NCI-H82 treated with DMSO at 0.1 percent for 48 hours (cell line): ENCODE measurements around the gene SPATS2.
"Not testable (repeated sequence)": the region's sequence is repeated elsewhere in the genome, so short reads cannot be mapped to it uniquely, and the experiment has no call there.

Experiments
- DNase-seq: peaks from one replicate; lab custom pipeline; 2025; ENCODE audit not compliant: unreplicated experiment; lab: John Stamatoyannopoulos, UW

Gene SPATS2

DNA sequence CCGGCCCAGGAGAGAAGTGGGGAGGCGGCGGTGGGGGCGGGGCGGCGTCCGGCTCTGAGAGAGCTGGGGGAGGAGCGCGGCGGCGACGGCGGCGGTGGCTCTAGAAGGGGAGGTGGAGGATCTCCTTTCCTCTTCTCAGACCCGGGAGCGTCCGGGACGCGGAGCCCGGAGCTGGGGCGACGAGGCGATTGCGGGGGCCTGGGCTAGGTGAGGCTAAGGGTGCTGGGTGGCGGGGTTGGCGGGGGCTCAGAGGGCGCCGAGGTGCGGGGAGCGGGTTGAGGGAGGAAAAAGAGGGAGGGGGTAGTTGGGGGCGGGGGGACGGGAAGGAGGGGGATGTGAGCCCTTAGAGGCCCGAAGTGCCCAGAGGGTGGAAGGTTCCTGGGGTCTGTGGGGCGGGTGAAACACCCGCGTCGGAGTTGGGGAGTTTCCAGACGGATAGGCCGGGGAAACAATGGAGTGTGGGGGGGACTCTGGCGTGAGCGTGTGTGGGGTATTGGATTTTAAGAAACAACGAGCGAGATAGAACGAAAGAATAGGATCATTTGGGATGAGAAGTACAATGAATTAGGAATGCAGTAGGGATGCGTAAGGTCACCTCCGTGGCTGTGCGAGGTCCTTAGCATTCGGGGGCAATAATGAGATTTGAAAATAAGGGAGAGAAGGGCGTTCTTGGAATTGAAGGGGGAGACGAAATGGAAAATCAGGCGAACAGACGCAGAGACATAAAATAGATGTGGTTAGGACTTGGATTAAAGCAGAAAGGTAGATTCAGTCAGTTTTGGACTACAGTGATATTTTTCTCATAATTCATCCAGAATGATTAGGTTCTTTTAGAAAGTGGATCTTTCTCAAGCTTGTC is at the start of gene SPATS2:
SPATS2 (plus strand) TSS at position 82 of the 859 bp plus-strand sequence. CDS start 93,551 bp downstream, outside the sequence.
- DNase-seq: no peak

DNA sequence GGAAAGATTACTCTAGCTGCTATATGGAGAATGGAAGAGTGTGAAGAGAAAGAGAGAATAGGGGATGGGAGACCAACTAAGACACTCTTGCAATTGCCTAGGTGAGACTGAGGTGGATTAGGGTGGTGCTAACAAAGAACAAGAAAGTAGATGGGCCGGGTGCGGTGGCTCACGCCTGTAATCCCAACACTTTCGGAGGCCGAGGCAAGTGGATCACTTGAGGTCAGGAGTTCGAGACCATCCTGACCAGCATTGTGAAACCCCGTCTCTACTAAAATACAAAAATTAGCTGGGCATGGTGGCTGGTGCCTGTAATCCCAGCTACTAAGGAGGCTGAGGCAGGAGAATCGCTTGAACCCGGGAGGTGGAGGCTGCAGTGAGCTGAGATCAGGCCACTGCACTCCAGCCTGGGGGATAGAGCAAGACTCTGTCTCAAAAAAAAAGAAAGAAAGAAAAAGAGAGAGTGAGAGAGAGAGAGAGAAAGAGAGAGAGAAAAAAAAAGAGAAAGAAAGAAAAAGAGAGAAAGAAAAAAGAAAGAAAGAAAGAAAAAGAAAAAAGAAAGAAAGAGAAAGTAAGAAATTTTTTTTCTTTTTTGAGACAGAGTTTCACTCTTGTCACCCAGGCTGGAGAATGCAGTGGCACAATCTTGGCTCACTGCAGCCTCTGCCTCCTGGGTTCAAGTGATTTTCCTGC is 46.7 kb upstream of the SPATS2 start:
- DNase-seq: not testable (repeated sequence)

DNA sequence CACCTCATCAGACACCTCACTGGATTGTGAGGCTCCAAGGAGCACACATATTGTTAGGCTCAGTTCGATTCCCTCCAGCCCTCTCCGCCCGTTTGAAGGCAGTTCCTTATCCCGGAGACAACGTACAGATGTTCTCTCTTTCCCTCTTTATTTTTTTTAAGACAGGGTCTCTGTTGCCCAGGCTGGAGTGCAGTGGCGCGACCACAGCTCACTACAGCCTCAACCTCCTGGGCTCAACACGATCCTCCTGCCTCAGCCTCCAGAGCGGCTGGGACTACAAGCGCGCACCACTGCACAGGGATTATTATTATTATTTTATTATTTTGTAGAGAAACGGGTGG is 44.9 kb upstream of the SPATS2 start:
- no peak for DNase-seq

DNA sequence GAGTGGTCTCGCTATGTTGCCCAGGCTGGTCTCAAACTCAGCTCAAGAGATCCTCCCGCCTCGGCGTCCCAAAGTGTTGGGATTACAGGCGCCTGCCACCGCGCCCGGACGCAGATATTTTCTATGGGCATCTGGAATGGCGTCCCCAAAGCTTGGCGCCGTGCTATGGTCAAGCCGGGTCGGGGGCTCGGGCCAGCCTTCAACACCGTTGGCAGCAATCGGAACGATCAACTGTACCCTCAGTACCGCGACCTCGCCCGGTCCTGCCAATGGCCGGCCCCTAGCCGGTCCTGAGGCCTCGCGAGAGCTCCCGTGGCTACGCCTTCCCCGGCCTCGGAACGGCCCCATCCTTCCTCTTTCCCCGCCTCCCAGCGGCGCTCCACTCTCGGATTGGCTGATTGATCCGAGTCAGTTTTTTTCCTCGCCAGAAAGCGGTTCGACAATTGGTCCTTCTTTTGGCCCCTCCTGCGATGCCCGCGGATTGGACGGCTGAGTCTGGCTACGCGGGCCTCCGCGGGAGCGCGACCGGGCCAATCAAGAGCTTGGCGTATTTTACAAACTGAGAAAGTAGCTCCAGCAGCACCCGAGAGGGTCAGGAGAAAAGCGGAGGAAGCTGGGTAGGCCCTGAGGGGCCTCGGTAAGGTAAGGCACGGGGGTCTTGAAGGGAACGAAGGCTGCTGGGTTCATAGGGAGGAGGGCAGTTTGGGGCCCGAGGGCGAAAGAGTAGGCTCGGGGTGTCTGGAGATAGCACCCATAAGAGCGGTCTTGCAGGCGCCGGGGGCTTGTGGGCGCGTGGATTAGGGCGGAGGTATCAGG is 44.3 kb upstream of the SPATS2 start, which contains the start of gene TROAP:
TROAP (plus strand) TSS at position 548 of the 816 bp plus-strand sequence. CDS start 354 bp downstream, outside the sequence.
- peak; percentile 97 for DNase-seq

DNA sequence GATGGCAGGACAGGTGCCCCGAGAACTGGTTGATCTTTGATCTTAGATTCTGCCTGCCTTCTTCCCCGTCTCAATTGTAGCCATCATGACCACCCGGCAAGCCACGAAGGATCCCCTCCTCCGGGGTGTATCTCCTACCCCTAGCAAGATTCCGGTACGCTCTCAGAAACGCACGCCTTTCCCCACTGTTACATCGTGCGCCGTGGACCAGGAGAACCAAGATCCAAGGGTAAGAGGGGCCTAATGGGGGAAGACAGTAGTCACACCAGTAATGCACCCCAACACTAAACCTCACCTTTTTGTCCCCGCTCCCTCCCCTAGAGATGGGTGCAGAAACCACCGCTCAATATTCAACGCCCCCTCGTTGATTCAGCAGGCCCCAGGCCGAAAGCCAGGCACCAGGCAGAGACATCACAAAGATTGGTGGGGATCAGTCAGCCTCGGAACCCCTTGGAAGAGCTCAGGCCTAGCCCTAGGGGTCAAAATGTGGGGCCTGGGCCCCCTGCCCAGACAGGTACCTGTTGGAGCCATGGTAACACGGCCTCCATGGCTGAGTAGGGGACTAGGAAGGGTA is 43.7 kb upstream of the SPATS2 start:
- DNase-seq: no peak

DNA sequence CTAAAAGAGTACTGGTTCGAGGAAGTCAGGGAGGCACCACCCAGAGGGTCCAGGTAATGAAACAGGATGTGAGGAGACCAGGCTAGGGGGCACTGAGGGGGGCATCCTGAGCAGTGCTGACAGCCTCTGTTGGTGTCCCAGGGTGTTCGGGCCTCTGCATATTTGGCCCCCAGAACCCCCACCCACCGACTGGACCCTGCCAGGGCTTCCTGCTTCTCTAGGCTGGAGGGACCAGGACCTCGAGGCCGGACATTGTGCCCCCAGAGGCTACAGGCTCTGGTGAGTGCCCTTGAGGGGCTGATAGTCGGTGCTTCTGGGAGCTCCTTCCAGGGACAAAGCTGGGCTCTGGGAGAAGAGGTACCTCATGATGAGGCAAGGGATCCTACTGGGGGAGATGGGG is 41.7 kb upstream of the SPATS2 start:
- DNase-seq: no peak

DNA sequence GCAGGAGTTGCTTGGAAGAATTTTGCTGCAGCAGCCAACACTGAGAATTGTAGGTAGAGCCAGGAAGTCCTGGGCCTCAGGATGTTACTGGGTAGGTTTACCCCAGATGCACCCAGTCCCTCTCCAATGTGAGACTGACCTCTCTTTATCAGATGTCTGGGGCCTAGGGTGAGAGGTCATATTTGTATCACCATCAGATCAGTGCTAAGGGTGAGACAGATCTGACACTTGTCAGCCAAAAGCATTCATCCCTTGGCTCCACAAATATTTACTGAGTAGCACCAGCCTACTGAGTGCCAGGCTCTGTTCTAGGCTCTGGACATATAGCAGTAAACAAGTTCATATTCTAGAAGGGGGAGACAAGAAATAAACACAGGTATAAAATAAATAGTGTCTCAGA is 39.9 kb upstream of the SPATS2 start:
- no peak for DNase-seq

DNA sequence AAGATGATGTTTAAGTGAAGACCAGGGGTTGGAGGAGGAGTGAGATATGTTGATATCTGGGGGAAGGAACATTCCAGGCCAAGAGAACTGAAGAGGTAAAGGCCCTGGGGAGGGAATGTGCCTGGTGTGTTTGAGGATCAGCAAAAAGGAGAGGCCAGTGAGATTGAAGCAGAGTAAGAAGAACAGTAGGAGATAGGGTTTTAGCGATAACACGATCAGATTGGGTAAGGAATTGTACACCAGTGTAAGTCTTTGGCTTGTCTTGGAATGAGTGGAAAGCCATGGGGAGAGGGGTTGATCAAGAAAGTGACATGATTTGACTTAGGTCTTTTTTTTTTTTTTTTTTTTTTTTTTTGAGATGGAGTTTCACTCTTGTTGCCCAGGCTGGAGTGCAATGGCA is 39.4 kb upstream of the SPATS2 start:
- no peak for DNase-seq

DNA sequence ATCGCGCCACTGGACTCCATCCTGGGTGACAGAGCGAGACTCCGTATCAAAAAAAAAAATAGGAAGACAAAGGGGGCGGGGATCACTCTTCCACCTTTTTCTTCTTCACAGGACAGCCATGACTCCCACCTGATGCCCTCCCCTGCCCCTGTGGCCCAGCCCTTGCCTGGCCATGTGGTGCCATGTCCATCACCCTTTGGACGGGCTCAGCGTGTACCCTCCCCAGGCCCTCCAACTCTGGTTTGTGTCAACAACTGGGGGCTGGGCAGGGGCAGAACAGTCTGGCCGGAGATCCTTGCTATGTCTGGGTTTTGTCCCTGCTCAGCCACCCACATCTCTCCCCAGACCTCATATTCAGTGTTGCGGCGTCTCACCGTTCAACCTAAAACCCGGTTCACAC is 38.4 kb upstream of the SPATS2 start:
- DNase-seq: no peak

DNA sequence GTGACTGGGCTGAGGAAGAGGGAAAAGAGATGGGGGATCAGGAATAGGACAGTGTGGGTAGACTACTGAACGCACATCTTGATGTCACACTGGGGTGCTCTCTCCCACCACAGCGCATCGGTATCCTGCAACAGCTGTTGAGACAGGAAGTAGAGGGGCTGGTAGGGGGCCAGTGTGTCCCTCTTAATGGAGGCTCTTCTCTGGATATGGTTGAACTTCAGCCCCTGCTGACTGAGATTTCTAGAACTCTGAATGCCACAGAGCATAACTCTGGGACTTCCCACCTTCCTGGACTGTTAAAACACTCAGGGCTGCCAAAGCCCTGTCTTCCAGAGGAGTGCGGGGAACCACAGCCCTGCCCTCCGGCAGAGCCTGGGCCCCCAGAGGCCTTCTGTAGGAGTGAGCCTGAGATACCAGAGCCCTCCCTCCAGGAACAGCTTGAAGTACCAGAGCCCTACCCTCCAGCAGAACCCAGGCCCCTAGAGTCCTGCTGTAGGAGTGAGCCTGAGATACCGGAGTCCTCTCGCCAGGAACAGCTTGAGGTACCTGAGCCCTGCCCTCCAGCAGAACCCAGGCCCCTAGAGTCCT is 37.1 kb upstream of the SPATS2 start:
- no peak for DNase-seq

DNA sequence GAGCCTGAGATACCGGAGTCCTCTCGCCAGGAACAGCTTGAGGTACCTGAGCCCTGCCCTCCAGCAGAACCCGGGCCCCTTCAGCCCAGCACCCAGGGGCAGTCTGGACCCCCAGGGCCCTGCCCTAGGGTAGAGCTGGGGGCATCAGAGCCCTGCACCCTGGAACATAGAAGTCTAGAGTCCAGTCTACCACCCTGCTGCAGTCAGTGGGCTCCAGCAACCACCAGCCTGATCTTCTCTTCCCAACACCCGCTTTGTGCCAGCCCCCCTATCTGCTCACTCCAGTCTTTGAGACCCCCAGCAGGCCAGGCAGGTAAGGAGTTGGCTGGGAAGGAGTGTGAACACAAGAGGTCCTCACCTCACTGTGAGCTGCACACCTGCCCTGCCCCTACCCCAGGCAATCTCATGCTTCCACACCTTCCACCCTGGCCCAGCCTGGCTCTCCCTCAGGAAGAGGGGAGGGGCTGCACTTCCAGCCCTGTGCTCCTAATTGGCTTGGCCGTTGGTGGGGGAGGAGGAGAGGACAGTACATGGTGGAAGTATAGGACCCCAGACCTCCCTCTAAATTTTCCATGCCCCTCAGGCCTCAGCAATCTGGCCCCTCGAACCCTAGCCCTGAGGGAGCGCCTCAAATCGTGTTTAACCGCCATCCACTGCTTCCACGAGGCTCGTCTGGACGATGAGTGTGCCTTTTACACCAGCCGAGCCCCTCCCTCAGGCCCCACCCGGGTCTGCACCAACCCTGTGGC is 36.5 kb upstream of the SPATS2 start:
- no peak for DNase-seq

DNA sequence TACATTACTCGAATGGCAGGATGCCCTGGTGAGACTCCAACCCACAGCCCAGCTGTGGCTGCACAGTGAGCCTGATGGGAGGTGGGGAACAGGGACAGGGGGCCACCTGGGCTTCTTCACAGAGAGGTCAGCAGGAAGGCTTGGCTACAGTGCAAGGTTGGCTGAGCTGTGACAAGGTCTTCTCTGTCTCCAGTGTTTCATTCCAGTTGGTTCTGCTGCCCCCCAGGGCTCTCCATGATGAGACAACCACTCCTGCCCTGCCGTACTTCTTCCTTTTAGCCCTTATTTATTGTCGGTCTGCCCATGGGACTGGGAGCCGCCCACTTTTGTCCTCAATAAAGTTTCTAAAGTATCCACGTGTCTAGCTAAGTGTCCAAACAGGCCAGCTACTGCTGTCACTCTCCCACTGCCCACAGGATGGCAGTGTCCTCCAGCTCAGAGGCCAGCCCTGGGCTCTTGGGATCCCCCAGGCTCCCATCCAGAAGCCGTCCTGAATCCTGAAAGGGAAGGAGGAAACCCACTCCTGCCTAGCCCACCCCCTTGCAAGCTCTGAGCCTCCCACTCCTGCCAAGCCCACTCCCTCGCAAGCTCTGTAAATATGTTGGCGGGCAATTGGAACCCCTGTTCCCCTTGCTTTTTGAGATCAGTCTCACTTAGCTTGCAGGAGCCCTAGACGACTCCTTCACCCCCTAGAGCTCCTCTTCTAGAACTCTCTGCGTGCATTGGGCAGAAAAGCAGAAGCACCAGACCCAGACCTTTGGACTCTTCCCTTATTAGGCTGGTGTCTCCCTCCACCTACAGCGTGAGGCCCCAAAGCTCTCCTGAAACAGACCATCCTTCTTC is 35.7 kb upstream of the SPATS2 start:
- no peak for DNase-seq

DNA sequence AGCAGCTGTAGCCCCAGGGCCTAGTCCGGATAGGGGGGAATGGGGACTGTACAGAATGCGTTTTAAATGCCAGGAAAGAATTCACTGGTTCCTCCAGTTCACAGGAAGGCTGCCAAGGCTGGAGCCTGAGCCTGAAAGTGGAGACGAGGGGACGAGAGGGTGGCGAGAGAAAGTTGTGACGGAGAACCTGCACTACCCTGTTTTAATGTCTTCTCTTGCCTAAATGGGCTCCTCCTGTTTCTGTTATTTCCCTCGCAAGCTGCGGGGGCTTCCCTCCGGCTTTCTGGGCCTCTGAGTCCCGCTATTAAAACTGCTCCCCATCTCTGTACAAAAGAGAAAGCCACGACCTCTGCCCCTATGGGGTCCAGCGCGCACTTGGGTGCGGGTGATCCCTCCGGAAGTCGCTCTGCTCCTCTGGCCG is 34.8 kb upstream of the SPATS2 start:
- no peak for DNase-seq

DNA sequence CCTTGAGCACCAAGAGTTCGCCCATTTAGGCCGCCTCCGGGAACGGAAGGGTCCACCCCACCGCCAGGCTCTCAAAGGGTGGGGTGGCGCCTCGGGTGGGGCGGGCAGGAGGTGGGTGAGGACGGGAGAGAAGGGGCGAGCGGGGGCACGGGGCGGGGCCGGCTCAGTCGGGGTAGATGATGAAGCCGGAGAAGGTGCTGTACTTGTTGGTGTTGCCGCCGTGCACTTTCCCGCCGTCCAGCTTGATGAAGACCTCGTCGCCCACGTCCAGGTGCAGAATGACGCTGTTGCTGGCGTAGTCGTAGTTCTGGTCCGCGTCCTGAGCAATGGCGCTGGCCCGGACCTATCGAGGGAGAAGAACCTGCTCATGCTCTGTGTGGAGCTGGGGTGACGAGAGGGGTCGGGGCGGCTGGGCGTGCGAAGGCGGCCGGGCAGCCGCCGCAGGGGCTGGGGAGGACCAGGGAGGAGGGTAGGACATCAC is 34.3 kb upstream of the SPATS2 start:
- no peak for DNase-seq

DNA sequence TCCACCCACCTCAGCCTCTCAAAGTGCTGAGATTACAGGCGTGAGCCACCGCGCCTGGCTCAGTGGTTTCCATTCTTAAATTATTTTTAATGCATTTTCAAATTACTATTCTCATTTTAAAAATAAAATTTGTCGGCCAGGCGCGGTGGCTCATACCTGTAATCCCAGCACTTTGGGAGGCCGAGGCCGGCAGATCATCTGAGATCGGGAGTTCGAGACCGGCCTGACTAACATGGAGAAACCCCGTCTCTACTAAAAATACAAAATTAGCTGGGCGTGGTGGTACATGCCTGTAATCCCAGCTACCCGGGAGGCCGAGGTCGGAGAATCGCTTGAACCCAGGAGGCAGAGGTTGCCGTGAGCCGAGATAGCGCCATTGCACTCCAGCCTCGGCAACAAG is 33.5 kb upstream of the SPATS2 start:
- not testable (repeated sequence) for DNase-seq

DNA sequence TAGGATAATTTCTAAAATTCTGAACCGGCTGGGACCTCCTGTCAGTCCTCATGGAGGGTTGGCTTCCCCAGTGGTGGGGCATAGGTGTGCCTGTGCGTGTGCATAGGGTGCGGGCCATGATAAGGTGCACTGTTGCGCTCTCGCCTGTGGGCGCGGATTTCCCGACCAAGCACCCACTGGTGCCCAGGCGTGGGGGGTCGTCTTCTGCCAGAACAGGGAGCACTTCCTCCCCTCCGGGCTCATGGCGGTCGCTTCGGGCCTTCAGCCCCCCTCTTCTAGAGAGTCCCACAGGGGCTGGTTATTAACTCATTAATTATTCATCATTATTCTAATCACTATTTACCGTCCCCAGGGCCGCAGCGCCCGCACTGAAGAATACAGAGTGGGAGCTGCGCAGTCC is 33.0 kb upstream of the SPATS2 start:
- no peak for DNase-seq

DNA sequence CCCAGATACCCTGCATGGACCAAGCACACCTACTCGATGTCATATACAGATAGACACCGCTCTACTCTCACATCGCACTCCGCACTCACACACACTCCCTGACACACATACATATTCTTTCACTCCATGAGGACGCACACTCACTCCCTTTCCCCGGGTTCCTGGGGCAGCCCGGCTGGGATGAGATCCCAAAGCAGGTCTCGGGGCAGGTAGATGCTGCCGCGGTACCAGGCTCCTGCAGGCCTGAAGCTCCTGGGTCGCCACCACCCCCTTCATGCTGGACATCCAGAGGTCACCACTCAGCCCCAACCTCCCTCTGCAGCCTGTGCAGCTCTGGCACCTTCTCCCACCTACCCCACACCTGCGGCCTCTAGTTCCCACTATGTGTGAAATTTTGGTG is 32.6 kb upstream of the SPATS2 start:
- DNase-seq: no peak

DNA sequence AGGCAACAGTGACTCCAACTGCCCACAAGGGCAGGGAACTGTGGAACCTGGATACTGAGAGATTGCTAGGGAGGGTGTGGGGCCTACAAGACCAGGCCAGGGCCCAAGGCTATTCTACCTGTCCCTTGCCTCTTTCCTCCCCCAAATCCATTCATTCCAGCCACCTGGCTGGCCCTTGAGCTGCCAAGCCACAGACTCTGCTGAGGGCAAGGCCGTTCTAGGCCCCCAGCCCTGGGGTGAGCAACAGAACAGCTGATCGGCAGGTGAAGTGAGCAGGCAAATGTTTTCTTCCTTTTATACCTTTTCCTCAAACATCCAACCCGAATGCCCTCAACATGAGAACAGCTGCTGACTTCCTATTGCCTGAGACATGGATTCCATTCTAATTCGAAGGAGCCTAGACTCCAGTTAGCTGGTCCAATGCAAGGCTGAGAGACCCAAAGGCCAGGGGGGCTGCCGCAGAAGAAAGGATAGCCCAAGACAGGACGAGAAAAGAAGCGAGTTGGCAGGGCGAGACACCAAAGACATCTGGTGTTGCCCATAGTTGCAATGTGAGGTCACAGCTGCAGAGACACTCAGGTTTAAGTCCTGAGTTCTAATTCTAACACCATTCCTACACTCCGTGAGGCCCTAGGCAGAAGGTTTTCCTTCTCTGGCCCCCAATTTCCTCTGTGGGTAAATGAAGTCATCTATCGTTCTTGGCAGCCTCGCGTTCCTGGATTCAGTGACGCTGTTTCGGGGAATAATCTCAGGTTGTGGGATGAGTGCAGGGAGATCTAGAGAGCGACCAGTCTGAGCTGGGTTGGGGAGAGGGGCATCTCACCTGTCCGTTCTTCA is 31.9 kb upstream of the SPATS2 start:
- no peak for DNase-seq
